Psoas muscle (tissue), 8 donors: ENCODE measurements around the gene RAX. TPM values are rescaled to one million over a fixed set of nuclear protein-coding genes. Genes with fewer than 3 reads are reported as not detected.
A peak's percentile ranks its signal among the peaks of the same experiment; 100 is the strongest.

ENCODE experiments used
- ATAC-seq, 4 donors: fragments of 200-7000 bp; cut with Tn5 transposase; one replicate each; pipeline ENCODE4 v1.9.1; 2020; ENCODE audit warnings: moderate library complexity in 3 of 4, mild to moderate bottlenecking in 2 of 4
- DNase-seq, 2 donors: peaks; one replicate each; pipeline ENCODE4 v3.0.0-alpha.2; 2020
- H3K27ac ChIP-seq: fragments of 200-600 bp; one replicate; pipeline ENCODE4 v1.8.0; 2022
- H3K27me3 ChIP-seq, 3 donors: fragments of 200-600 bp in 1 of 3; one replicate each; pipeline versions ENCODE4 v1.6.1 to v1.8.0; 2013 to 2022; ENCODE audit warnings: low read length in 2 of 3, mild to moderate bottlenecking in 2 of 3, moderate library complexity in 1 of 3; ENCODE audit not compliant: insufficient read depth in 3 of 3
- H3K36me3 ChIP-seq, 2 donors: fragments of 200-600 bp in 1 of 2; one replicate each; pipeline versions ENCODE4 v1.6.1 to v1.8.0; 2013 to 2022; ENCODE audit warnings: low read depth in 1 of 2, mild to moderate bottlenecking in 1 of 2, moderate library complexity in 1 of 2; ENCODE audit not compliant: insufficient read depth in 1 of 2
- H3K4me1 ChIP-seq: fragments of 200-600 bp; one replicate; pipeline ENCODE4 v1.8.0; 2022
- H3K4me3 ChIP-seq: fragments of 200-600 bp; one replicate; pipeline ENCODE4 v1.8.0; 2022; ENCODE audit warnings: mild to moderate bottlenecking
- H3K9me3 ChIP-seq: fragments of 200-600 bp; one replicate; pipeline ENCODE4 v1.8.0; 2022
- WGBS, 3 donors: extraction: QIAGEN DNeasy Blood & Tissue Kit; methylation state at CpG; one replicate each; pipeline versions ENCODE4 v1.1.6 to v1.1.7; 2013; 5-methylcytosine and 5-hydroxymethylcytosine counted together
- intact Hi-C, 2 donors: fragments of 100-400 bp; cut with DNase I; formaldehyde crosslinking; loops; one replicate each; pipeline versions ENCODE4 v1.11.0 to v1.14.2; 2022
- polyA plus RNA-seq, 3 donors: library from polyadenylated mRNA; stranded (reverse); fragments of 200-250 nt; gene quantifications; one replicate each; pipeline ENCODE4 v1.2.3, GENCODE V29; 2013
- total RNA-seq, 4 donors: library from RNA; stranded (reverse); fragmentation: NEBNext Ultra II Directional in 2 of 4; extraction: Animal tissue kit (Norgen Biotek cat#: 25700) in 2 of 4; gene quantifications; one replicate each; pipeline versions ENCODE4 v1.2.1 to v1.2.4, GENCODE V29; 2021 to 2023
- TF ChIP-seq, protein P1 (sequence below): fragments of 200-600 bp; IDR thresholded peaks from one replicate; pipeline ENCODE4 v1.8.0; 2022; ENCODE audit warnings: antibody characterized with exemption
- donor health status: healthy with polysubstance abuse.
- donor health status: DM: no; HTN: no; CAD: no; lungs with moderate emphysema.
- donor health status: Bipolar disorder and iron deficiency.
- donor health status: healthy.
- donor health status: DM: yes; HTN: yes; CAD: no.
- donor health status: DM: no; HTN: no; CAD: no.
- donor health status: DM: no; HTN: no; CAD: no.
- donor health status: DM: yes; HTN: yes; CAD: no.

RAX gene
- total and polyA plus RNA-seq, 7 donors, result not detected

DNA sequence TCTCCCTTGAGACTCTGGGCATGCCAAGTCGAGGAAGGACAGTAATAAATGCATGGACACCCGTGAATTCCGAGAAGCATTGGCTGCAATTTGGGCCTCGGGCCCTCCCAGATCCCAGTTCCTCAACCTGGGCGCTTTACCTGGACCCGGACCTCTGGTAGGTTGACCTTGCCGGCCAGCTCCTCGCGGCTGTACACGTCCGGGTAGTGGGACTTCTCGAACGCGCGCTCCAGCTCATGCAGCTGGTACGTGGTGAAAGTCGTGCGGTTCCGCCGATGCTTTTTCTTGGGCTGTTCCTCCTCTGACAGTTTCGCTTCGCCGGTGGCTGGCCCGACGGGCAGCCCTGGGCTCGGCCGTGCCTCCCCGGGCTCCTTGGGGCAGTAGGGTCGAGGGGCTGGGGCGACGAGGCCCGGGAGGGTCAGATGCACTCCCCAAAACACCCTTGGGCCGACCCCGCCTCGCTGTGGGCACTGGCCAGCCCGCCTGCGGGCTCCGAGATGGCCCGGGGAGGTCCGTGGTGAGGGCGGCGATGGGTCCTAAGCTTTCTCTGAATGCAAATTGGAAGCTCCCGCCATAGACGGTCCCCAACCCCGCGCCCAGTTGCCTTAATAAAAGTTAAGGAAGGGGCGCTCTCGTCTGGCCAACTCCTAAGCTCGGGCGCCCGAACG, 899 bp downstream of the RAX start:
- WGBS, 3 donors, result 1 to 3% (median 2%) methylated on average over 45 to 52 of the region's 52 CpGs
- no peak for ATAC-seq
- Histone ChIP-seq H3K27ac (no peak overlapping the region), H3K9me3 (no peaks in the 10 kb centered on the region), H3K36me3 (no peaks in the 10 kb centered on the region), H3K4me1 (peaks cover 11% of the 10 kb centered on the region), H3K4me3 (peak overlapping the region; percentile 46), H3K27me3 (peaks cover 0 to 97% (median 61%) of the 10 kb centered on the region in 3 donors)
- TF ChIP-seq, protein P1, sequence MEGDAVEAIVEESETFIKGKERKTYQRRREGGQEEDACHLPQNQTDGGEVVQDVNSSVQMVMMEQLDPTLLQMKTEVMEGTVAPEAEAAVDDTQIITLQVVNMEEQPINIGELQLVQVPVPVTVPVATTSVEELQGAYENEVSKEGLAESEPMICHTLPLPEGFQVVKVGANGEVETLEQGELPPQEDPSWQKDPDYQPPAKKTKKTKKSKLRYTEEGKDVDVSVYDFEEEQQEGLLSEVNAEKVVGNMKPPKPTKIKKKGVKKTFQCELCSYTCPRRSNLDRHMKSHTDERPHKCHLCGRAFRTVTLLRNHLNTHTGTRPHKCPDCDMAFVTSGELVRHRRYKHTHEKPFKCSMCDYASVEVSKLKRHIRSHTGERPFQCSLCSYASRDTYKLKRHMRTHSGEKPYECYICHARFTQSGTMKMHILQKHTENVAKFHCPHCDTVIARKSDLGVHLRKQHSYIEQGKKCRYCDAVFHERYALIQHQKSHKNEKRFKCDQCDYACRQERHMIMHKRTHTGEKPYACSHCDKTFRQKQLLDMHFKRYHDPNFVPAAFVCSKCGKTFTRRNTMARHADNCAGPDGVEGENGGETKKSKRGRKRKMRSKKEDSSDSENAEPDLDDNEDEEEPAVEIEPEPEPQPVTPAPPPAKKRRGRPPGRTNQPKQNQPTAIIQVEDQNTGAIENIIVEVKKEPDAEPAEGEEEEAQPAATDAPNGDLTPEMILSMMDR, result no peak
- intact Hi-C loops, result no loop called here
- DNase-seq, result no peak

DNA sequence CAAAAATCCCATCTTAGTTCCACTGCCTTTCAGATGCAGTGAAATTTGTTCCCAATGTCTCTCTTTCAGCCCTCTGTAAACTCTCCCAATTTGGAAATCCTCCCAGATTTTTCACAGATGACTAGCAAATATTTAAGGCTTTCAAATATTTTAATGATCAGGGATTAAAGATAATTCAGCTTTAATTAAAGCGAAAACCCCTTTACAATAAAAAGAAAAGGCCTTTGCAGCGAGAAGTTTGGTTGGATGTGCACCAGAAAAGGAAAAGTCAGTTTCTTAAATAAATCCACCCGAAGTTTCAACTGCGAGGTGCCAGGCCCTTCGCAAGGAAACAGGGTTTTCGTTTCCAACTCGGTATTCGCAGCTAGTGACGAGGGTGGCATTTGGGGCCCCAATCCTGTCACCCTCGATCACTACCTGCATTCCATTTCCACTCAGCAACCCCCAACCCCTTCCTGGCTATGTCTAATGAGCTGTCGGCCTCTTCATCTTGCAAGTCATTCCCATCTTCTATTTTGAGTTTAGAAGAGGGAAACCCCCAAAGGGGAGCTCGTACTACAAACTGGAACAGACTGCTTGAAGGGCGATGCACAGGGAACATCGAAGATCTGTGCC, 1.5 kb downstream of the RAX start:
- ATAC-seq (no peak), DNase-seq (no peak)
- TF ChIP-seq, protein P1, result no peak
- no peak overlapping the region for H3K4me3 ChIP-seq
- no peaks in the 10 kb centered on the region for H3K9me3 ChIP-seq
- no peaks in the 10 kb centered on the region for H3K36me3 ChIP-seq
- peaks cover 0 to 97% (median 62%) of the 10 kb centered on the region in 3 donors for H3K27me3 ChIP-seq
- WGBS, 3 donors, result 23 to 29% (median 27%) methylated on average over 14 of the region's 14 CpGs
- H3K27ac ChIP-seq, result no peak overlapping the region
- intact Hi-C loops, result no loop called here
- H3K4me1 ChIP-seq, result peaks cover 11% of the 10 kb centered on the region

DNA sequence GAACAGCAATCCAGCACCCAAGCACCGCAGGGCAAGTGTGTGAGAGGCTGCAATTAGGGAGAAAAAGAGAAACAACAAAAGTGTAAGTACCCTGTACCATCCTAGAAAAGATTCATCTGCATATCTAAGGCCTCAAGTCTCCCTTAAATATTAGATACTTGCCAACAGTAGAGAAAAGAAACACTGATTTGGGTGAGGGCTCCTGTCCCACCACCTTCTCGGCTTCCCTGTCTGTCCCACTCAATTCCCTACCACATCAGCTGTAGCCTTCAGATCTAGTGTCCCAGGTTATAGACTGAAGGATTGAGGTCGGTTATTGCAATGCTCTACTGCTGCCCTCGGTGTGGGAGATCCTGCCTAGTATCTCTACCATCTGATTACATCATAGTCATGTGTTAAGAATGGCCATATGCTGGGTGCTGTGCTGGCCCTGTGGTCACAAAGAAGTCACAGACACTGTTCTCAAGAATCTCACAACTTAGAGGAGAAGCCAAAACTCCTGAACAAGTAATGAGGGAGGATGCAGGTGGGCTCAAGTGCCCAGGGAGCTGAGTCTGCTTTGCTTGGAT, 2.5 kb downstream of the RAX start:
- 40 to 49% (median 44%) methylated on average over 4 of the region's 4 CpGs for WGBS, 3 donors
- TF ChIP-seq, protein P1, result no peak
- DNase-seq (no peak), ATAC-seq (no peak)
- Histone ChIP-seq H3K36me3 (no peaks in the 10 kb centered on the region), H3K27ac (no peak overlapping the region), H3K27me3 (peaks cover 0 to 97% (median 60%) of the 10 kb centered on the region in 3 donors), H3K4me1 (peaks cover 11% of the 10 kb centered on the region), H3K9me3 (no peaks in the 10 kb centered on the region), H3K4me3 (no peak overlapping the region)
- intact Hi-C loops, result no loop called here

DNA sequence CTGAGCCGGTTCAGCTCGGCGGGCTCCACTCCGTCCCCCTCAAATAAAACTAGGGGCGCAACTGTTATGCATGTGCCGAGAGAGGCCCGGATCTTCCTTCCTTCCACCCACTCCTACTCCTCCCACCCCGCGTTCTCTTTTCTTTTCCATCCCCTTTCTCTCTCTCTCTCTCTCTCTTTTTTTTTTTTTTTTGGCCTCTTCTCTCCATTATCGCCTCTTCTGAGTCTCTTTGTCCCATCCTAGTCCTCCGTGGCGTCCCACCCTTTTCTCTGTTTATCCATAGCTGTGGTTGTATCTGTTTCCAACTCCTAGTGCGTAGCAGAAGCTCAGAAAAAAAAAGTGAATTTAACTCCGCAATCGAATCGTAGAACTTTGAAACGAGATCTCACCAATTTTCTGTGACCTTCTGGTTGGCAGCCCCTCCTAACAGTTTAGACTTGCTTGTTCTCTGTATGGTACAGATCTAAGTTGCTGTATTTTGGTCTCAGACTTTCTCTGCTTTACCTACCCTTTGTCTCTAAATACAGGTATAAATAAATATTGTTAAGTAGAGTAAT, 3.6 kb downstream of the RAX start:
- intact Hi-C loops, result no loop called here
- Histone ChIP-seq H3K4me1 (peaks cover 11% of the 10 kb centered on the region), H3K27me3 (peaks cover 0 to 98% (median 63%) of the 10 kb centered on the region in 3 donors), H3K9me3 (no peaks in the 10 kb centered on the region), H3K36me3 (no peaks in the 10 kb centered on the region), H3K27ac (no peak overlapping the region), H3K4me3 (no peak overlapping the region)
- TF ChIP-seq, protein P1, result no peak
- ATAC-seq, result no peak
- 4 to 5% (median 5%) methylated on average over 17 of the region's 17 CpGs for WGBS, 3 donors
- no peak for DNase-seq
